CD4-positive, alpha-beta T cell treated with Interleukin-6 at 100 ng/mL for 8 hours (primary cell): ENCODE measurements around the gene MRNIP.
"Not testable (repeated sequence)": the region's sequence is repeated elsewhere in the genome, so short reads cannot be mapped to it uniquely, and the experiment has no call there.

Experiments used
- DNase-seq: peaks from one replicate; pipeline ENCODE4 v3.0.0-alpha.2; 2020; ENCODE audit warnings: mixed read lengths, low spot score

Gene MRNIP

DNA sequence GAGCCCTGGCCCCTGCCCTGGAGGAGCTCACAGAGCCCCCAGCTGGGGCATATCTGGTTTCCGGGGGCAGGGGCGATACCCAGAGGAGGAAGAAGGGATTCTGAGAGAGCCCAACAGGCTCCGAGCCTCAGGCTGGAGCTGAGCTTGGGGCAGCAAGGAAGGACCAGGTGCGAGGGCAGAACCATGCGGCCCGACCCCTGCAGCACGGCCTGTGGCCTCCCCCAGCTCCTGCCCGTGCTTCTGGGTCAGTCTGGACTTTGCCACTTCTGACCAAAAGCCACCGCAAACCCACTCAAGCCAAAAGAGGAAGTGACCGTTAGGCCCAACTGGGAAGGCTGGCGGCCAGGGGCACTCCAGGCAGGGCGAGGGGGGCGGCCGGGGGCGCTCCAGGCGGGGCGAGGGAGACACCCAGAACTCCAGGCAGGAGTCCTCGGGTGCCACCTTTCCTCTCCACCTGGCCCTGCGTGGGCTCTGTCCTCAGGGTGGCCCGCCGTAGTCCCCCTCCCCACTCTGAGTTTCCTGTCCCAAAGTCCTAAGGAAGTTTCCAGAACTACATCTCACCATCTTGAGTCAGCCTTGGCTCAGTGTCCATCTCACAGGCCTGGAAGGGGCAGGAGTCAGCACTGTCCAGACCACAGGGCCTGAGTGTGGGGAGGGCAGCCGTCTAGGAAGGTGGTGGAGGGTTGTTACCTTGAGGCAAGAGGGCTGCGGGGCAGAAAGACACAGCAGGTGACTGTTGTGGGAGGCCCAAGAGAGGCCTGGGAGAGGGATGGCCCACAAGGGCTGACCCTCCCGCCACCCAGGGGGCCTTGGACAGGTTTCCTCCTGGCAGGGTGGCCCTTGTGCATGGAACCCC, 65.8 kb downstream of the MRNIP start:
- no peak for DNase-seq

DNA sequence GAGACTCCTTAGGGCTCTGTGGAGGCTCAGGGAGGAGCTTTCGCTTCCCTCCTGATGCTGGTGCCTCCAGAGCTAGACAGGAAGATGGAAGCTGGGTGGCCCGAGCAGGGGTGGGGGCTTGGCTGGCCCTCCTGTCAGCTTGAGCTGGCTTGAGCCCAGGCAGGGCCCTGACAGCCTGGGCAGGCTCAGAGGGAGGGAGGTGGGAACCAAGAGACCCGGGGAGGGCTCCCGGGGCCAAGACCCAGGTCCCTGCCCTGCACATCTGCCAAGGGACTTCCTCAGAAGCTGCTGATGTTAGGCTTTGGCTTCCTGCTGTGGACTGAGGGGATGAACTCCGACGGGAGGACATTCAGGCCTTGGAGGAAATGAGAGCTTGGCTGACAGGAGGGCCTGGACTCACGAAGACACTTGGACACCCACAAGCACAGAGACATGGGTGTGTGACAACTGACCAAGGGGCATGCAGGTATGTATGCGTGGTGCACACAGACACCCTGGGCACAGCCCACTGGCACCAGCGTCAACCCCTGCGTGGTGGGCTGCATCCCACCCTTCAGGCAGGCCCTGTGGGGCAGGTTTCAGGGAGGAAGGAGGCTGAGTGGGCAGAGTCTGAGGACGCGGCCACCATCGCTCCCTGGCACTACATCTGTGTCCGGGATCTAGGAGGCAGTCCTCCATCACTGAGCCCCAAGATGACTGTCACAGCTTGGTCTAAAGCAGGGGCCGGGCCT, 66.6 kb downstream of the MRNIP start:
- DNase-seq: no peak

- DNase-seq: not testable (repeated sequence)
Observed at GRCh38 chr5:179789278-179789677, 69.3 kb downstream of the MRNIP start.

DNA sequence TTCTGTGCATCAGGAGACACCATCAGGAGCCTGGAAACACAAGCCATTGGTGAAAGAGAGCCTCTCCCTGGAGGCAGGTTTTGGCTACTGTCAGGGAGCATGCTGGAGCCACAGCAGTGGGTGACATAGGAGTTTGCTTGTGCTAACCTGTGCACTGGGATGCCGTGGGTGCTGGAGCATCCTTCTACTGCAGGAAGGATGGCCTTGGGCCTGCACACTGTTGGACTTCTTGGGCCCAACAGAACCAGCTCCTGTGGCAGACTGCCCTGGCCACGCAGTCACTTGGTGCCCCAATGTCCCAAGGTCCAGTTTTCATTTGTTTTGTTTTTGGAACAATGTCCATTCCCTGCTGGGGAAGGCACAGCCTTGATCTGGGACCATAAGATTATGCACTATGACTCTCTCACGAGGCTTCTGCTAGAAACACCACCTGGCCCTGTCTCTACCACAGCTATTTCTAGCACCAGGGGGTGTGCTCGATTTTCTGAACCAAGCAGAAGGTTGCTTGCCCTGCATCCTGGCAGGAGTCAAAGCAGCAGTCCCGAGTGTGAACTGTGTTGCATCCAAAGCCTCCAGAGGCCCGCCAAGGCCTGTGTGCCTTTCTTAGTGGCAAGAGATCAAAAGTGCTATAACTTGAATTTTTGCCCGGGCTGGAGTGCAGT, 70.3 kb downstream of the MRNIP start:
- no peak for DNase-seq
